HFFc6 (cell line): ENCODE results near the gene VGF. TPM values are rescaled to one million over a fixed set of nuclear protein-coding genes. Genes with fewer than 3 reads are reported as not detected.

ENCODE experiments used
- DNase-seq: peaks from one replicate; pipeline ENCODE4 v3.0.0-alpha.2; 2018
- H3K27ac Mint-ChIP-seq: 2 replicates; pipeline ENCODE4 v1.8.0; 2020; ENCODE audit warnings: mild to moderate bottlenecking, mixed read lengths
- H3K27me3 Mint-ChIP-seq: 2 replicates; pipeline ENCODE4 v1.8.0; 2021; ENCODE audit warnings: mild to moderate bottlenecking, moderate library complexity, mixed read lengths; ENCODE audit not compliant: insufficient read depth
- H3K36me3 Mint-ChIP-seq: 2 replicates; pipeline ENCODE4 v1.8.0; 2021; ENCODE audit warnings: low read depth, mixed read lengths
- H3K4me1 Mint-ChIP-seq: 2 replicates; pipeline ENCODE4 v1.8.0; 2020; ENCODE audit warnings: low read depth, mixed read lengths
- H3K4me3 Mint-ChIP-seq: 2 replicates; pipeline ENCODE4 v1.8.0; 2020; ENCODE audit warnings: mild to moderate bottlenecking, moderate library complexity, mixed read lengths
- H3K9me3 Mint-ChIP-seq: 2 replicates; pipeline ENCODE4 v1.8.0; 2020; ENCODE audit warnings: mild to moderate bottlenecking, mixed read lengths
- CTCF ChIP-seq: fragments of 200-600 bp; sonication (generic); IDR thresholded peaks from 2 replicates; pipeline ENCODE4 v1.5.0; 2021; ENCODE audit warnings: antibody characterized with exemption, mild to moderate bottlenecking
- total RNA-seq, 6 experiments: library from RNA; stranded (reverse); fragmentation: NEBNext Ultra II Directional; extraction: Animal tissue kit (Norgen Biotek cat#: 25700); gene quantifications; 2 replicates in 1 of 6; 3 replicates in 5 of 6; pipeline ENCODE4 v1.2.3, GENCODE V29; 2021

VGF gene
- total RNA-seq, 6 experiments from 2014 or later: 0.19 to 0.78 (median 0.35) TPM

- H3K27me3 Mint-ChIP-seq: peaks cover 60% of the 10 kb centered on the region
- no peaks in the 10 kb centered on the region for H3K9me3 Mint-ChIP-seq
- H3K36me3 Mint-ChIP-seq: no peaks in the 10 kb centered on the region
- DNase-seq: no peak
- no peak overlapping the region for H3K27ac Mint-ChIP-seq
- H3K4me1 Mint-ChIP-seq: peaks cover 72% of the 10 kb centered on the region
- no peak overlapping the region for H3K4me3 Mint-ChIP-seq
- no peak for TF ChIP-seq CTCF
These were observed 5.5 kb upstream of the VGF start for GRCh38 chr7:101170617-101171441.

GRCh38 chr7:101169838-101170551 lies 4.6 kb upstream of the VGF start:
- peaks cover 78% of the 10 kb centered on the region for H3K4me1 Mint-ChIP-seq

GRCh38 chr7:101169110-101169837 lies 3.9 kb upstream of the VGF start:
- no peak for TF ChIP-seq CTCF
- peak overlapping the region; percentile 82 for H3K4me3 Mint-ChIP-seq
- H3K27me3 Mint-ChIP-seq: peaks cover 60% of the 10 kb centered on the region
- H3K36me3 Mint-ChIP-seq: no peaks in the 10 kb centered on the region
- H3K9me3 Mint-ChIP-seq: no peaks in the 10 kb centered on the region
- H3K4me1 Mint-ChIP-seq: peaks cover 78% of the 10 kb centered on the region
- no peak overlapping the region for H3K27ac Mint-ChIP-seq
- no peak for DNase-seq

More at GRCh38 chr7:101169838-101170551, 4.6 kb upstream of the VGF start:
- peak overlapping the region; percentile 82 for H3K4me3 Mint-ChIP-seq
- peaks cover 57% of the 10 kb centered on the region for H3K27me3 Mint-ChIP-seq
- no peaks in the 10 kb centered on the region for H3K36me3 Mint-ChIP-seq
- TF ChIP-seq CTCF: peak; percentile 93
- peak; percentile 54 for DNase-seq
- no peaks in the 10 kb centered on the region for H3K9me3 Mint-ChIP-seq
- no peak overlapping the region for H3K27ac Mint-ChIP-seq

- no peak for DNase-seq
- Mint-ChIP-seq H3K4me3 (peak overlapping the region; percentile 75), H3K4me1 (peaks cover 71% of the 10 kb centered on the region), H3K36me3 (no peaks in the 10 kb centered on the region), H3K27me3 (peaks cover 55% of the 10 kb centered on the region), H3K9me3 (no peaks in the 10 kb centered on the region), H3K27ac (no peak overlapping the region)
- no peak for TF ChIP-seq CTCF
These were observed 3.2 kb upstream of the VGF start for GRCh38 chr7:101168412-101169049.
